HEK293 (cell line): ENCODE data around the gene FOXP1.

Experiments used
- GFI1B ChIP-seq: fragments of 450-650 bp; formaldehyde crosslinking; IDR thresholded peaks from 2 replicates; pipeline ENCODE4 v1.5.1; 2016; ENCODE audit warnings: missing biosample characterization, missing genetic modification characterization
- KLF1 ChIP-seq: fragments of 450-650 bp; formaldehyde crosslinking; IDR thresholded peaks from 2 replicates; pipeline ENCODE4 v1.5.1; 2016; ENCODE audit warnings: missing biosample characterization, missing genetic modification characterization
- KLF10 ChIP-seq: fragments of 450-650 bp; IDR thresholded peaks from 2 replicates; pipeline ENCODE4 v1.5.1; 2018; ENCODE audit warnings: missing biosample characterization, mild to moderate bottlenecking, missing genetic modification characterization
- OVOL3 ChIP-seq: fragments of 450-650 bp; formaldehyde crosslinking; IDR thresholded peaks from 2 replicates; pipeline ENCODE4 v1.5.1; 2016; ENCODE audit warnings: missing biosample characterization, missing genetic modification characterization
- SP3 ChIP-seq: fragments of 450-650 bp; formaldehyde crosslinking; IDR thresholded peaks from 2 replicates; pipeline ENCODE4 v1.5.1; 2016; ENCODE audit warnings: missing biosample characterization, missing genetic modification characterization
- YY1 ChIP-seq: fragments of 450-650 bp; formaldehyde crosslinking; IDR thresholded peaks from 2 replicates; pipeline ENCODE4 v1.5.1; 2018; ENCODE audit warnings: missing biosample characterization, missing genetic modification characterization
- ZBTB20 ChIP-seq: fragments of 450-650 bp; formaldehyde crosslinking; IDR thresholded peaks from 2 replicates; pipeline ENCODE4 v1.5.1; 2016; ENCODE audit warnings: missing biosample characterization, missing genetic modification characterization
- ZBTB21 ChIP-seq: fragments of 450-650 bp; formaldehyde crosslinking; IDR thresholded peaks from 2 replicates; pipeline ENCODE4 v1.5.1; 2017; ENCODE audit warnings: missing biosample characterization, missing genetic modification characterization
- ZBTB48 ChIP-seq: fragments of 450-650 bp; formaldehyde crosslinking; IDR thresholded peaks from 2 replicates; pipeline ENCODE4 v1.5.1; 2016; ENCODE audit warnings: missing biosample characterization, missing genetic modification characterization
- ZEB2 ChIP-seq: fragments of 450-650 bp; formaldehyde crosslinking; IDR thresholded peaks from 2 replicates; pipeline ENCODE4 v1.5.1; 2016; ENCODE audit warnings: missing biosample characterization, missing genetic modification characterization
- ZNF112 ChIP-seq: fragments of 450-650 bp; formaldehyde crosslinking; IDR thresholded peaks from 2 replicates; pipeline ENCODE4 v1.5.0; 2017; ENCODE audit warnings: missing biosample characterization, missing genetic modification characterization
- ZNF132 ChIP-seq: fragments of 450-650 bp; formaldehyde crosslinking; IDR thresholded peaks from 2 replicates; pipeline ENCODE4 v1.5.1; 2017; ENCODE audit warnings: missing biosample characterization, missing genetic modification characterization, borderline replicate concordance
- ZNF174 ChIP-seq: fragments of 450-650 bp; formaldehyde crosslinking; IDR thresholded peaks from 2 replicates; pipeline ENCODE4 v1.5.0; 2017; ENCODE audit warnings: missing biosample characterization, mild to moderate bottlenecking, missing genetic modification characterization
- ZNF19 ChIP-seq: fragments of 450-650 bp; formaldehyde crosslinking; IDR thresholded peaks from 2 replicates; pipeline ENCODE4; 2016; ENCODE audit warnings: missing biosample characterization, missing genetic modification characterization, low read depth
- ZNF221 ChIP-seq: fragments of 450-650 bp; formaldehyde crosslinking; IDR thresholded peaks from 2 replicates; pipeline ENCODE4 v1.5.1; 2017; ENCODE audit warnings: missing biosample characterization, missing genetic modification characterization, borderline replicate concordance
- ZNF23 ChIP-seq: fragments of 450-650 bp; formaldehyde crosslinking; IDR thresholded peaks from 2 replicates; pipeline ENCODE4 v1.5.1; 2016; ENCODE audit warnings: missing biosample characterization, missing genetic modification characterization, borderline replicate concordance
- ZNF239 ChIP-seq: fragments of 450-650 bp; formaldehyde crosslinking; IDR thresholded peaks from 2 replicates; pipeline ENCODE4 v1.5.1; 2016; ENCODE audit warnings: missing biosample characterization, missing genetic modification characterization
- ZNF311 ChIP-seq: fragments of 450-650 bp; formaldehyde crosslinking; IDR thresholded peaks from 2 replicates; pipeline ENCODE4 v1.5.1; 2017; ENCODE audit warnings: missing biosample characterization, missing genetic modification characterization, borderline replicate concordance
- ZNF341 ChIP-seq: fragments of 450-650 bp; formaldehyde crosslinking; IDR thresholded peaks from 2 replicates; pipeline ENCODE4; 2016; ENCODE audit warnings: low read depth, missing biosample characterization, missing genetic modification characterization
- ZNF404 ChIP-seq: fragments of 450-650 bp; formaldehyde crosslinking; IDR thresholded peaks from 2 replicates; pipeline ENCODE4 v1.5.1; 2017; ENCODE audit warnings: missing biosample characterization, missing genetic modification characterization
- ZNF548 ChIP-seq: fragments of 450-650 bp; formaldehyde crosslinking; IDR thresholded peaks from 2 replicates; pipeline ENCODE4 v1.5.1; 2016; ENCODE audit warnings: missing biosample characterization, missing genetic modification characterization
- ZNF555 ChIP-seq: fragments of 450-650 bp; formaldehyde crosslinking; conservative IDR thresholded peaks from 2 replicates; pipeline ENCODE4 v1.5.1; 2017; ENCODE audit warnings: missing biosample characterization, mild to moderate bottlenecking, missing genetic modification characterization, inconsistent platforms
- ZNF558 ChIP-seq: fragments of 450-650 bp; formaldehyde crosslinking; IDR thresholded peaks from 2 replicates; pipeline ENCODE4 v1.5.1; 2016; ENCODE audit warnings: missing biosample characterization, missing genetic modification characterization
- ZNF571 ChIP-seq: fragments of 450-650 bp; formaldehyde crosslinking; IDR thresholded peaks from 2 replicates; pipeline ENCODE4 v1.5.0; 2017; ENCODE audit warnings: missing biosample characterization, missing genetic modification characterization
- ZNF596 ChIP-seq: fragments of 450-650 bp; IDR thresholded peaks from 2 replicates; pipeline ENCODE4 v1.5.0; 2018; ENCODE audit warnings: missing biosample characterization, mild to moderate bottlenecking, missing genetic modification characterization, moderate library complexity
- ZNF621 ChIP-seq: fragments of 450-650 bp; formaldehyde crosslinking; IDR thresholded peaks from 2 replicates; pipeline ENCODE4 v1.5.1; 2017; ENCODE audit warnings: missing biosample characterization, missing genetic modification characterization
- ZNF701 ChIP-seq: fragments of 450-650 bp; formaldehyde crosslinking; IDR thresholded peaks from 2 replicates; pipeline ENCODE4 v1.5.1; 2016; ENCODE audit warnings: missing biosample characterization, missing genetic modification characterization
- ZNF785 ChIP-seq: fragments of 450-650 bp; formaldehyde crosslinking; IDR thresholded peaks from 2 replicates; pipeline ENCODE4 v1.5.1; 2016; ENCODE audit warnings: missing biosample characterization, missing genetic modification characterization
- TF ChIP-seq, protein P1 (sequence below): fragments of 450-650 bp; formaldehyde crosslinking; IDR thresholded peaks from 2 replicates; pipeline ENCODE4 v1.5.1; 2017; ENCODE audit warnings: missing biosample characterization, missing genetic modification characterization
- TF ChIP-seq, protein P2 (sequence below): fragments of 450-650 bp; formaldehyde crosslinking; IDR thresholded peaks from 2 replicates; pipeline ENCODE4; 2016; ENCODE audit warnings: missing biosample characterization, missing genetic modification characterization
- TF ChIP-seq, protein P3 (sequence below): fragments of 450-650 bp; formaldehyde crosslinking; IDR thresholded peaks from 2 replicates; pipeline ENCODE4 v1.5.1; 2016; ENCODE audit warnings: missing biosample characterization, missing genetic modification characterization, low read depth
- TF ChIP-seq, protein P4 (sequence below): fragments of 450-650 bp; formaldehyde crosslinking; IDR thresholded peaks from 2 replicates; pipeline ENCODE4 v1.5.1; 2016; ENCODE audit warnings: missing biosample characterization, missing genetic modification characterization
- TF ChIP-seq, protein P5 (sequence below): fragments of 450-650 bp; formaldehyde crosslinking; IDR thresholded peaks from 2 replicates; pipeline ENCODE4 v1.5.1; 2016; ENCODE audit warnings: missing biosample characterization, missing genetic modification characterization

The FOXP1 gene

DNA sequence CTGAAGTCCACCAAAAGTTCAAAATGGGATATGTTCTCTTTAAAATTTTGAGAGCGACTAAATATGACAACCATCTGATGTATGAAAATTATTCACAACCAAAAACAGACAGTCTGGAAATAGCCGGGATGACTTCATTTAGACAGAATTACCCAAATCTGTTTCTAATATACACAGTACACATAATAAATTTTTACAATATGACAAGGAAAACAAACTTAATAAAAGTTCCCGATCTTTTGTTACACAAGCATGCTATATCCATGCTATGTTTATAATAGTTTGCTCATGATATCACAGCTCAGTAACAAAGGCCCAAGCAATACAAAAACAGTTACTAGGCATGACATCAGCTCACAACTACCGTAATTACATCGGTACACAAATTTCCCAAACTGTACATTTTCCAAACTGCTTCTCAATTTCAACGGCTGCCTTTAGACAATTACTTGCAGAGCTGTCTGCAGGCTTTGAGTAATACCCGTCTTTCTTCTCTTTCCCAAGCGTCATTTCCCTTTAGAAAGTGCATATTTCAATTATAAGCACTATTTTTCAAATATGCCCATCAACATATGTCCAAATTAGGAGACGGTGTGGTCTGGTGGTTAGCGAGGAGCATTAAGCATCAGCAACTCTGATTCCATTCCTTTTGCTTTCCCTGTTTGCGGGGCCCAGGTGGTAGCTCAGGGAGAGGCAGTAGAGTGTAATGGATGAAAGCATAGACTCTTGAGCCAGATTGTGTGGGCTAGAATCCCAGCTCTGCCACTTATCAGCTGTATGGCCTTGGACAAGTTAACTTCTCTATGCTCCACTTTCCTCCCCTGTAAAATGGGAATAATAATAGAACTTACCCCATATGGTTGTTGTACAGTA, 481.2 kb downstream of the FOXP1 start (continued):
- TF ChIP-seq ZNF23 (no peak), ZNF701 (tag by site-specific recombination) (no peak), SP3 (tag by site-specific recombination) (0 out of 2 replicates have a peak, but pooled peaks have one; percentile 24), YY1 (no peak), ZEB2 (tag by site-specific recombination) (peak; percentile 99), ZNF621 (tag by site-specific recombination) (no peak), ZNF174 (tag by site-specific recombination) (no peak), ZNF558 (tag by site-specific recombination) (peak; percentile 63; the same call in 1 of the 2 replicates), KLF1 (no peak), ZBTB20 (tag by site-specific recombination) (no peak), ZNF548 (tag by site-specific recombination) (no peak), ZNF311 (tag by site-specific recombination) (no peak), ZNF19 (tag by site-specific recombination) (no peak), ZNF341 (tag by site-specific recombination) (no peak), ZNF239 (tag by site-specific recombination) (no peak), ZNF571 (tag by site-specific recombination) (no peak), OVOL3 (tag by site-specific recombination) (peak; percentile 92), GFI1B (tag by site-specific recombination) (peak; percentile 88), ZBTB21 (tag by site-specific recombination) (peak; percentile 94), ZNF596 (tag by site-specific recombination) (no peak), ZNF221 (no peak), ZNF404 (tag by site-specific recombination) (no peak), ZBTB48 (tag by site-specific recombination) (no peak), ZNF785 (tag by site-specific recombination) (no peak), ZNF555 (tag by site-specific recombination) (no peak), KLF10 (tag by site-specific recombination) (peak; percentile 83), ZNF112 (no peak), ZNF132 (no peak)
- TF ChIP-seq, protein P1, sequence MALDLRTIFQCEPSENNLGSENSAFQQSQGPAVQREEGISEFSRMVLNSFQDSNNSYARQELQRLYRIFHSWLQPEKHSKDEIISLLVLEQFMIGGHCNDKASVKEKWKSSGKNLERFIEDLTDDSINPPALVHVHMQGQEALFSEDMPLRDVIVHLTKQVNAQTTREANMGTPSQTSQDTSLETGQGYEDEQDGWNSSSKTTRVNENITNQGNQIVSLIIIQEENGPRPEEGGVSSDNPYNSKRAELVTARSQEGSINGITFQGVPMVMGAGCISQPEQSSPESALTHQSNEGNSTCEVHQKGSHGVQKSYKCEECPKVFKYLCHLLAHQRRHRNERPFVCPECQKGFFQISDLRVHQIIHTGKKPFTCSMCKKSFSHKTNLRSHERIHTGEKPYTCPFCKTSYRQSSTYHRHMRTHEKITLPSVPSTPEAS: peak; percentile 54; the same call in 1 of the 2 replicates
- TF ChIP-seq, protein P2, sequence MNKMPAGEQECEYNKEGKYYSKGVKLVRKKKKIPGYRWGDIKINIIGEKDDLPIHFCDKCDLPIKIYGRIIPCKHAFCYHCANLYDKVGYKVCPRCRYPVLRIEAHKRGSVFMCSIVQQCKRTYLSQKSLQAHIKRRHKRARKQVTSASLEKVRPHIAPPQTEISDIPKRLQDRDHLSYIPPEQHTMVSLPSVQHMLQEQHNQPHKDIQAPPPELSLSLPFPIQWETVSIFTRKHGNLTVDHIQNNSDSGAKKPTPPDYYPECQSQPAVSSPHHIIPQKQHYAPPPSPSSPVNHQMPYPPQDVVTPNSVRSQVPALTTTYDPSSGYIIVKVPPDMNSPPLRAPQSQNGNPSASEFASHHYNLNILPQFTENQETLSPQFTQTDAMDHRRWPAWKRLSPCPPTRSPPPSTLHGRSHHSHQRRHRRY (tag by site-specific recombination): no peak
- TF ChIP-seq, protein P3, sequence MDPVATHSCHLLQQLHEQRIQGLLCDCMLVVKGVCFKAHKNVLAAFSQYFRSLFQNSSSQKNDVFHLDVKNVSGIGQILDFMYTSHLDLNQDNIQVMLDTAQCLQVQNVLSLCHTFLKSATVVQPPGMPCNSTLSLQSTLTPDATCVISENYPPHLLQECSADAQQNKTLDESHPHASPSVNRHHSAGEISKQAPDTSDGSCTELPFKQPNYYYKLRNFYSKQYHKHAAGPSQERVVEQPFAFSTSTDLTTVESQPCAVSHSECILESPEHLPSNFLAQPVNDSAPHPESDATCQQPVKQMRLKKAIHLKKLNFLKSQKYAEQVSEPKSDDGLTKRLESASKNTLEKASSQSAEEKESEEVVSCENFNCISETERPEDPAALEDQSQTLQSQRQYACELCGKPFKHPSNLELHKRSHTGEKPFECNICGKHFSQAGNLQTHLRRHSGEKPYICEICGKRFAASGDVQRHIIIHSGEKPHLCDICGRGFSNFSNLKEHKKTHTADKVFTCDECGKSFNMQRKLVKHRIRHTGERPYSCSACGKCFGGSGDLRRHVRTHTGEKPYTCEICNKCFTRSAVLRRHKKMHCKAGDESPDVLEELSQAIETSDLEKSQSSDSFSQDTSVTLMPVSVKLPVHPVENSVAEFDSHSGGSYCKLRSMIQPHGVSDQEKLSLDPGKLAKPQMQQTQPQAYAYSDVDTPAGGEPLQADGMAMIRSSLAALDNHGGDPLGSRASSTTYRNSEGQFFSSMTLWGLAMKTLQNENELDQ (tag by site-specific recombination): no peak
- TF ChIP-seq, protein P4, sequence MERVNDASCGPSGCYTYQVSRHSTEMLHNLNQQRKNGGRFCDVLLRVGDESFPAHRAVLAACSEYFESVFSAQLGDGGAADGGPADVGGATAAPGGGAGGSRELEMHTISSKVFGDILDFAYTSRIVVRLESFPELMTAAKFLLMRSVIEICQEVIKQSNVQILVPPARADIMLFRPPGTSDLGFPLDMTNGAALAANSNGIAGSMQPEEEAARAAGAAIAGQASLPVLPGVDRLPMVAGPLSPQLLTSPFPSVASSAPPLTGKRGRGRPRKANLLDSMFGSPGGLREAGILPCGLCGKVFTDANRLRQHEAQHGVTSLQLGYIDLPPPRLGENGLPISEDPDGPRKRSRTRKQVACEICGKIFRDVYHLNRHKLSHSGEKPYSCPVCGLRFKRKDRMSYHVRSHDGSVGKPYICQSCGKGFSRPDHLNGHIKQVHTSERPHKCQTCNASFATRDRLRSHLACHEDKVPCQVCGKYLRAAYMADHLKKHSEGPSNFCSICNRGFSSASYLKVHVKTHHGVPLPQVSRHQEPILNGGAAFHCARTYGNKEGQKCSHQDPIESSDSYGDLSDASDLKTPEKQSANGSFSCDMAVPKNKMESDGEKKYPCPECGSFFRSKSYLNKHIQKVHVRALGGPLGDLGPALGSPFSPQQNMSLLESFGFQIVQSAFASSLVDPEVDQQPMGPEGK (tag by site-specific recombination): peak; percentile 44; the same call in 1 of the 2 replicates
- TF ChIP-seq, protein P5, sequence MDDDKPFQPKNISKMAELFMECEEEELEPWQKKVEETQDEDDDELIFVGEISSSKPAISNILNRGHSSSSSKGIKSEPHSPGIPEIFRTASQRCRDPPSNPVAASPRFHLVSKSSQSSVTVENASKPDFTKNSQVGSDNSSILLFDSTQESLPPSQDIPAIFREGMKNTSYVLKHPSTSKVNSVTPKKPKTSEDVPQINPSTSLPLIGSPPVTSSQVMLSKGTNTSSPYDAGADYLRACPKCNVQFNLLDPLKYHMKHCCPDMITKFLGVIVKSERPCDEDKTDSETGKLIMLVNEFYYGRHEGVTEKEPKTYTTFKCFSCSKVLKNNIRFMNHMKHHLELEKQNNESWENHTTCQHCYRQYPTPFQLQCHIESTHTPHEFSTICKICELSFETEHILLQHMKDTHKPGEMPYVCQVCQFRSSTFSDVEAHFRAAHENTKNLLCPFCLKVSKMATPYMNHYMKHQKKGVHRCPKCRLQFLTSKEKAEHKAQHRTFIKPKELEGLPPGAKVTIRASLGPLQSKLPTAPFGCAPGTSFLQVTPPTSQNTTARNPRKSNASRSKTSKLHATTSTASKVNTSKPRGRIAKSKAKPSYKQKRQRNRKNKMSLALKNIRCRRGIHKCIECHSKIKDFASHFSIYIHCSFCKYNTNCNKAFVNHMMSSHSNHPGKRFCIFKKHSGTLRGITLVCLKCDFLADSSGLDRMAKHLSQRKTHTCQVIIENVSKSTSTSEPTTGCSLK: no peak
